Measurements from ENCODE around the gene ADH1B.

DNA sequence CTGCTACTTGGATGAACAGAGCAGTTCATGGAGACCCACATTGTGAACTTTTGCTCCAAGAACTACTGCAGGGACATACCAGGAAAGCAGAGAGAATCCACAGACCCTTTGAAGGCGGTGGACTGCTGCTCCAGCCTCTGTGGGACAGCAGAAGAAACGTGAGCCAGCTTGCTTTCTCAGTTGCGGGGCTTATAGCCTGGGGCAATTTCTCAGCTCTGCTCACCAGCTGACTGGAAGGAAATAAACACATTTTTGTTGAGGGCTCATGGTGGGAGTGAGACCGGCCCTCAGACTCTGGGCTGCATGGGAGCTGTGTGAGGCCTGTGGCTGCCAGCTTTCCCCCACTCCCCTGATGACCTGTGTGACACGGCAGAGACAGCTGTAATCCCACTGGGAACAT is 27.8 kb downstream of the ADH1B start:
- TF ChIP-seq ZNF317 (CRISPR knock-in tag; IDR thresholded peaks at IDR 0.05; ENCODE audit: borderline replicate concordance, low read depth) (no peak), ETV6 (CRISPR knock-in tag; IDR thresholded peaks at IDR 0.05) (no peak), FOXJ3 (CRISPR knock-in tag; IDR thresholded peaks at IDR 0.05; ENCODE audit: borderline replicate concordance) (no peak), FOXP1 (CRISPR knock-in tag; IDR thresholded peaks at IDR 0.05; ENCODE audit: borderline replicate concordance) (no peak), NFATC4 (CRISPR knock-in tag; IDR thresholded peaks at IDR 0.05) (no peak)
- TF ChIP-seq, protein P1, sequence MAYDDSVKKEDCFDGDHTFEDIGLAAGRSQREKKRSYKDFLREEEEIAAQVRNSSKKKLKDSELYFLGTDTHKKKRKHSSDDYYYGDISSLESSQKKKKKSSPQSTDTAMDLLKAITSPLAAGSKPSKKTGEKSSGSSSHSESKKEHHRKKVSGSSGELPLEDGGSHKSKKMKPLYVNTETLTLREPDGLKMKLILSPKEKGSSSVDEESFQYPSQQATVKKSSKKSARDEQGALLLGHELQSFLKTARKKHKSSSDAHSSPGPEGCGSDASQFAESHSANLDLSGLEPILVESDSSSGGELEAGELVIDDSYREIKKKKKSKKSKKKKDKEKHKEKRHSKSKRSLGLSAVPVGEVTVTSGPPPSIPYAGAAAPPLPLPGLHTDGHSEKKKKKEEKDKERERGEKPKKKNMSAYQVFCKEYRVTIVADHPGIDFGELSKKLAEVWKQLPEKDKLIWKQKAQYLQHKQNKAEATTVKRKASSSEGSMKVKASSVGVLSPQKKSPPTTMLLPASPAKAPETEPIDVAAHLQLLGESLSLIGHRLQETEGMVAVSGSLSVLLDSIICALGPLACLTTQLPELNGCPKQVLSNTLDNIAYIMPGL (CRISPR knock-in tag; IDR thresholded peaks at IDR 0.05): no peak
- TF ChIP-seq, protein P2, sequence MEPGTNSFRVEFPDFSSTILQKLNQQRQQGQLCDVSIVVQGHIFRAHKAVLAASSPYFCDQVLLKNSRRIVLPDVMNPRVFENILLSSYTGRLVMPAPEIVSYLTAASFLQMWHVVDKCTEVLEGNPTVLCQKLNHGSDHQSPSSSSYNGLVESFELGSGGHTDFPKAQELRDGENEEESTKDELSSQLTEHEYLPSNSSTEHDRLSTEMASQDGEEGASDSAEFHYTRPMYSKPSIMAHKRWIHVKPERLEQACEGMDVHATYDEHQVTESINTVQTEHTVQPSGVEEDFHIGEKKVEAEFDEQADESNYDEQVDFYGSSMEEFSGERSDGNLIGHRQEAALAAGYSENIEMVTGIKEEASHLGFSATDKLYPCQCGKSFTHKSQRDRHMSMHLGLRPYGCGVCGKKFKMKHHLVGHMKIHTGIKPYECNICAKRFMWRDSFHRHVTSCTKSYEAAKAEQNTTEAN (CRISPR knock-in tag; IDR thresholded peaks at IDR 0.05): no peak
- TF ChIP-seq, protein P3, sequence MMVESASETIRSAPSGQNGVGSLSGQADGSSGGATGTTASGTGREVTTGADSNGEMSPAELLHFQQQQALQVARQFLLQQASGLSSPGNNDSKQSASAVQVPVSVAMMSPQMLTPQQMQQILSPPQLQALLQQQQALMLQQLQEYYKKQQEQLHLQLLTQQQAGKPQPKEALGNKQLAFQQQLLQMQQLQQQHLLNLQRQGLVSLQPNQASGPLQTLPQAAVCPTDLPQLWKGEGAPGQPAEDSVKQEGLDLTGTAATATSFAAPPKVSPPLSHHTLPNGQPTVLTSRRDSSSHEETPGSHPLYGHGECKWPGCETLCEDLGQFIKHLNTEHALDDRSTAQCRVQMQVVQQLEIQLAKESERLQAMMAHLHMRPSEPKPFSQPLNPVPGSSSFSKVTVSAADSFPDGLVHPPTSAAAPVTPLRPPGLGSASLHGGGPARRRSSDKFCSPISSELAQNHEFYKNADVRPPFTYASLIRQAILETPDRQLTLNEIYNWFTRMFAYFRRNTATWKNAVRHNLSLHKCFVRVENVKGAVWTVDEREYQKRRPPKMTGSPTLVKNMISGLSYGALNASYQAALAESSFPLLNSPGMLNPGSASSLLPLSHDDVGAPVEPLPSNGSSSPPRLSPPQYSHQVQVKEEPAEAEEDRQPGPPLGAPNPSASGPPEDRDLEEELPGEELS (CRISPR knock-in tag; IDR thresholded peaks at IDR 0.05): no peak
- TF ChIP-seq, protein P4, sequence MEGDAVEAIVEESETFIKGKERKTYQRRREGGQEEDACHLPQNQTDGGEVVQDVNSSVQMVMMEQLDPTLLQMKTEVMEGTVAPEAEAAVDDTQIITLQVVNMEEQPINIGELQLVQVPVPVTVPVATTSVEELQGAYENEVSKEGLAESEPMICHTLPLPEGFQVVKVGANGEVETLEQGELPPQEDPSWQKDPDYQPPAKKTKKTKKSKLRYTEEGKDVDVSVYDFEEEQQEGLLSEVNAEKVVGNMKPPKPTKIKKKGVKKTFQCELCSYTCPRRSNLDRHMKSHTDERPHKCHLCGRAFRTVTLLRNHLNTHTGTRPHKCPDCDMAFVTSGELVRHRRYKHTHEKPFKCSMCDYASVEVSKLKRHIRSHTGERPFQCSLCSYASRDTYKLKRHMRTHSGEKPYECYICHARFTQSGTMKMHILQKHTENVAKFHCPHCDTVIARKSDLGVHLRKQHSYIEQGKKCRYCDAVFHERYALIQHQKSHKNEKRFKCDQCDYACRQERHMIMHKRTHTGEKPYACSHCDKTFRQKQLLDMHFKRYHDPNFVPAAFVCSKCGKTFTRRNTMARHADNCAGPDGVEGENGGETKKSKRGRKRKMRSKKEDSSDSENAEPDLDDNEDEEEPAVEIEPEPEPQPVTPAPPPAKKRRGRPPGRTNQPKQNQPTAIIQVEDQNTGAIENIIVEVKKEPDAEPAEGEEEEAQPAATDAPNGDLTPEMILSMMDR (IDR thresholded peaks at IDR 0.05): no peak
- TF ChIP-seq, protein P5, sequence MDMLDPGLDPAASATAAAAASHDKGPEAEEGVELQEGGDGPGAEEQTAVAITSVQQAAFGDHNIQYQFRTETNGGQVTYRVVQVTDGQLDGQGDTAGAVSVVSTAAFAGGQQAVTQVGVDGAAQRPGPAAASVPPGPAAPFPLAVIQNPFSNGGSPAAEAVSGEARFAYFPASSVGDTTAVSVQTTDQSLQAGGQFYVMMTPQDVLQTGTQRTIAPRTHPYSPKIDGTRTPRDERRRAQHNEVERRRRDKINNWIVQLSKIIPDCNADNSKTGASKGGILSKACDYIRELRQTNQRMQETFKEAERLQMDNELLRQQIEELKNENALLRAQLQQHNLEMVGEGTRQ (CRISPR knock-in tag; IDR thresholded peaks at IDR 0.05): no peak
- TF ChIP-seq, protein P6, sequence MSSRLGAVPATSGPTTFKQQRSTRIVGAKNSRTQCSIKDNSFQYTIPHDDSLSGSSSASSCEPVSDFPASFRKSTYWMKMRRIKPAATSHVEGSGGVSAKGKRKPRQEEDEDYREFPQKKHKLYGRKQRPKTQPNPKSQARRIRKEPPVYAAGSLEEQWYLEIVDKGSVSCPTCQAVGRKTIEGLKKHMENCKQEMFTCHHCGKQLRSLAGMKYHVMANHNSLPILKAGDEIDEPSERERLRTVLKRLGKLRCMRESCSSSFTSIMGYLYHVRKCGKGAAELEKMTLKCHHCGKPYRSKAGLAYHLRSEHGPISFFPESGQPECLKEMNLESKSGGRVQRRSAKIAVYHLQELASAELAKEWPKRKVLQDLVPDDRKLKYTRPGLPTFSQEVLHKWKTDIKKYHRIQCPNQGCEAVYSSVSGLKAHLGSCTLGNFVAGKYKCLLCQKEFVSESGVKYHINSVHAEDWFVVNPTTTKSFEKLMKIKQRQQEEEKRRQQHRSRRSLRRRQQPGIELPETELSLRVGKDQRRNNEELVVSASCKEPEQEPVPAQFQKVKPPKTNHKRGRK (CRISPR knock-in tag; IDR thresholded peaks at IDR 0.05; ENCODE audit: borderline replicate concordance): no peak

Data from WTC11 (cell line).